GM21367 (cell line): ENCODE measurements around the gene LRPAP1.
"Not testable (repeated sequence)": the region's sequence is repeated elsewhere in the genome, so short reads cannot be mapped to it uniquely, and the experiment has no call there.

Experiments used
- ATAC-seq: cut with Tn5 transposase; IDR thresholded peaks from one replicate; pipeline ENCODE4 v1.9.1; 2021; ENCODE audit not compliant: unreplicated experiment

Gene LRPAP1

DNA sequence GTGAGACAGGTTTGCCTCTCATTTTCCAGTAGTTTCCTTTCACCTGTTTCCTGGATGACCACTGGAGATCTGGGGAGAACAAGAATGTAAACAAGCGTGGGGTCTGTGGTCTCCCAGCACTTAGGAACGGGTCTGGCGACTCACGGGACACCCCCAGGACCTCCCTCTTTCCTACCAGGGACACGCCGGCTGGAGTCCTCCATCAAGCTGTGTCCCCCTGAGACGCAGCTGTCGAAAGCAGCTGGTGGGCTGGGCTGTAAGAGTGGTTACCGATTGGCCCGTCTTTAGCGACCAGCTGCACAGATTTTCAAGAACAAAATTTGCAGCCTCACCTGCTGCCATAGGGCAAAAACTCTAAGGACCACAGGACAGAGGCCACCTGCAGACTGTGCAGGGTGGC, 11.9 kb downstream of the LRPAP1 start:
- no peak for ATAC-seq

DNA sequence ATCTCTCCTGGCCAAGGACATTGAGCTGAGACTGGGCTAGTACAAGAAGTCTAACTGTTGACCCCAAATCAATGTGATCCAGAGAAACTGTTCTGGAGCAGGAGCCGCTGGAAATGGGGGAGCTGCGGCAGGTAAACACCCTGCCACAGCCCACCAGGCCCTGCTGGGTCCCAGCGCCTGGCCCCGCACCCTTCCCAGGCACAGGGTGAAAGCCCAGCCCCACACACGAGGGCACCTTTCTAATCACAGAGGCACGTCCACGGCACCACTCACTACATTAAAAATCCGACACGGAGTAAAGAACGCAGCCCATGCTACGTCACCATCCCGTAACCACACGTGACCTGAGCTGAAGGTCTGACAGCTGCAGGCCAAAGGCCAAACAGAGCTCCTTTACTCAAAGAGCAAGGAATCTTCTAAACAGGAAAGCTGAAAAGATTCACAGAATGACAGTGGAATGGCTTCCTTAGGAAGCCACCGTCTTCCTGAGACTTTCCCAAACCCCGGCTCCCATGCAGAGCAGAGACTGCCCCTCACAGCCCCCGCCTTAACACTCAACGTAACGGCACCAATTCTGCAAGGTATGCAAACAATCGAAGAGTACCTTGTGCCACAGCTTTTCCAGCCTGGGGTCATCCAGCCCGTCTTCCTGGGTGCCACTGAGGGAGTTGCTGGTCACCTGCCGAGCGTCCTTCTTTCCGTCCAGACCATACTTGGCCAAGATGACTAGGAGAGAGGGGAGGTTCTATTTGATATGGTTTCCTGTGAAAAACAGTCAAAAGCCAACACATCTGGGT, 12.6 kb downstream of the LRPAP1 start:
- no peak for ATAC-seq

DNA sequence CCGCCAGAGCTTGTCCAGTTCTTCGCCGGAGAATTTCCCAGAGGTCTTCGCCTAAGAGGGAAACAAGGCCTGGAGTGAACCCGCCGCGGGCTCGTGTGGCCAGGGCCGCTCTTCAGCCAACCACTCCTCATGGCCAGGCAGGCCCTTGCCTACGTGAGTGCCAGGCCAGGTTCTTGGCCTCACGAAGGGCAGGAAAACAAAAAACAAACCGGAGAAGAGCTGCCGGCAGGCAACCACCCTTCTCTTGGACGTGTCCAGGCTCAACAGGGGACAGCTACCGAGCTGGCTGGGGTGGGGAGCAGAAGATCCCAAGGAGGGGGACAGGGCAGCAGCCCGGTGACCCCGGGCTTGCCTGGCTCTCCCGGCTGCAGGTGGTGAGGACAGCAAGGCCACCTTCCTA, 13.3 kb downstream of the LRPAP1 start:
- ATAC-seq = no peak

DNA sequence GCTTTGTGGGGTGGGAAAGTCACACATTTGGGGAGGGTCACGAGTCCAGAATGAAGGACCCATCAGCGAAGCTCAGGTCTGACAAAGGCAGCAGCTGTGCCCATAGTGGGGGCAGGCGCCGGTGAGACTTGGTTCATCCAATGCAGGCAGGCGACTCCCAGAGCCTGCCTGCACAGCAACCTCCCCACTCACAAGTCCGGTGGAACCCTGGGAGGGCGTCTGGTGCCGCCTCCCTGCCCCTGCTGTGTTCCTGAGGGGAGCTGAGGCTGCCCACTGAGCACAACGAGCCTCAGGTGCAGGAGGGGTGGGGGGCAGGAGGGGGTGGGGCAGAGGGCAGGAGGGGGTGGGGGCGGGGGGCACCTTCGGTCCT, 13.7 kb downstream of the LRPAP1 start:
- no peak for ATAC-seq

DNA sequence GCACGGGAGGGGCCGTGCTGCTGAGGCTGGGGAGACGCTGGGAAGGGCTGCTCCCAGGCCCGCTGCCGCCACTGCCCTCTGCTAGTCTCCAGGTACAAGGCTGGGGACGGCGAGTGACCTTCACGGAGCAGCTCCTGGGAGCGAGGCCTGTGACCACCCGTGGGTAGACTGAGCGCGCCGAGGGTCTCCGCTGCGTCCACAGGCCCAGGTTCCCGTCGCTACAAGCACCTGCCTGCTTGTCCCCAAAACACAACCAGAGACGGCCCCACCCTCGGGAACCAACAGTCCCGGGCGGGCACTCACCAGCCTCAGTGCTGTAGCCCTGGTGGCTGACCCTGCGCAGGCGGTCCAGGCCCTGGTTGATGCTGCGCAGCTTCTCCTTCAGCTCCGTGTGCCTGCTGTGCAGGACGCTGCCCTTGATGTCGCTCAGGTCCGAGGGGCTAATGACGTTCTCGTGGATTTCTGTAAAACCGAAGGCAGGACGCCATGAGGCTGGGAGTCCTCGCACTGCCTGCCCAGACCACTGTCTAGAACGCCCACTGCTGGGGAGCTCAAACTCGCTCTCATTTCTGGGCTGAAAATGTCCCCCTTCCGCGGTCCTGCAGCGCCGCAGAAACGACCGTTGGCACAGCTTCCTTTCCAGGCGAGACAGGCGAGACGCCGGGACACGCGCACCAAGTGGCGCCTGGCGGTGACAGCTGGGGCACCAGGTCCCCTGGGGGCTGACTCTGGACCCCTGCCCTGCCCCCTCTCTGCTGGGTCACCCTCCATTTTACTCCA, 14.3 kb downstream of the LRPAP1 start:
- no peak for ATAC-seq

DNA sequence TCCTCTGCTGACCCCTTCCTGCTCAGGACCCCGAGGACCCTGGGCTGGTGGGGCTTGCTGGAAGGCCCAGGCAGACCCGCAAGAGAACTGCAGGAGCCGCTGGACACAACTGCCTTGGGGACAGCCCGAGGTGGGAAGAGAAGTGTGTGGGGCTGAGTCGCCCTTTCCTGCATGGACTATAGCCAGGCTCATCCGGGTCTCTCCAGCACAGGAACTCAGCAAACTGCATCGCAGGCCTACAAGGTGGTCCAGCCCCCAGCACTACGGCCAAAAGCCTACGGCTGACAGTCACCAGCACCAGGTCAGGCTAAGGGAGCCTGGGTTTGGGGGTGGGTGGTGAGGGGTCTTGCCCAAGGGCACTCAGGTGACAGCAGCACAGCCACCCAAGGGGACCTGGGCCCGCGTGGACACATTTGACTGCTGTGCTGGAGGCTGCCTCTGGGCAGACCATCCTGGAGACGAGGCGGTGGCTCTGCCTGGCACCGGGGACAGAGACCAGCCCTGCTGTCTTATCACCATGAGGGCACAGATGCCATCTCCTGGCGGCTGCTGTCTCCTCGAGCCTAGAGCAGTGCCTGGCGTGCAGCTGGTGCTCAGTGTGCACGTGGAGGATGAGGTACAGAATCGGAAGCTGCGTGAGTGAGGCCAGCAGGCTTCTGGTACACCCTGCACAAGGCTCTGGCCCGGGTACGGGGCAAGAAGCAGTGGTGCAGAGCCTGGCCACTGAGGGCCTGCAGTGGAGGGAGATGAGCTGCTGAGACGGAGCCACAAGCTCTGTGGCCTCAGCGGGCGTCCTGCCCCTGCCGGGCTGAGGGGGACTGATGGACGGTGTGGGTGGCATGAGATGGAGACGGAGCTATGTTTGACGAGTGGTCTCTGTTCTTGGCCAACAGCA, 15.1 kb downstream of the LRPAP1 start:
- ATAC-seq = no peak

DNA sequence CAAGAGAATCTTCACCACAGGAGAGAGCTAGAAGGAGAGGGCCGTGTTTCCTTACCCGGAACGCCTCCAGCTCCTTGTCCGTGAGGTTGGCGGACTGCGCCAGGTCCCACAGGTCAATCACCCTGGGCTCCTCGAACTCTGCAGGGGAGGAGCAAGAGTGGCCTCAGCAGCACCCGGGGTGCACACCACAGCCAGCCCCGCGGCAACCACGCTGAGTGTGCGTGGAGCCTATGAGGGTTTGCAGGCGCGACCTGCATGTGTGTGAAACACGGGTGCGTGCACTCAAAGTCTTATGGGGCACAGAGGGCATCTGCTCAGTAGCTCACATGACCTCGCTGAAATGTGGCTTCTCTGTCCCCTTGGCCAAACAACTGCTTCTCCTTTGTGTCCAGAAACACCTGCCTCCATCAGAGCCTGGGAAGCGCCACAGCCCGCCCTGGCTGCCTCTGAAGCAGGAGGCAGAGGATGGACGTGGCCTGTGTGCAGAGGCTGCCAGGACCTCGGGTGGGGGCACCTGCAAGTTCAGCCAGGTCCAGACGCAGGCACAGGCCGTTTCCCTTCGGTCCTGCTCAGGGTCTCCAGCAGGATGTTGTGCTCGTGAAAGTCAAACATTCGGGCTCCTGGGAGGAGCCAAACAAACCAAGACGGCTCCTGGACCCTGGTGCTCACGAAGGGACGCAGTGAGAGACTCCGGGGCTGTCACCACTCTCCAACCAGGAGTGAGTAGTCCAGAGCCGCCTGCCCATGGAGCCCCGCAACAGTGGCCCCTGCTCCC, 16.0 kb downstream of the LRPAP1 start:
- ATAC-seq = no peak

DNA sequence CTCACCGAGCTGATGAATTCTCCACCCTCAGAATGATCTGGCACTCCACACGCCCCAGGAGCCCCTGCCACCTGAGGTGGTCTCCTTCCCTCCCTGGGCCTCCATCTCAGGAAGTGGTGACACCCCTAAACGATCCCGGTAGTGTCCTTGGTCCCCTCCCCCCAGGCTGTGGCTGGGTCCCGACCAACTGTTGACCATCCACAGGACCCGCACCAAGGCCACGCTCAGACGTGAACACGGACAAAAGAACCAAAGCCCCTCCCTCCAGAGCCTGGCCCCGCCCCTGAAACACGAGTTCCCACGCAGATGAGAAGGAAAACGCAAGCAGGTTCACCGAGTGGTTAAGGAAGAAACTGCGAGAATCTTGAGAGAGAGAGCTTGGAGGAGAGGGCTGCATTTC, 16.6 kb downstream of the LRPAP1 start:
- ATAC-seq = no peak

DNA sequence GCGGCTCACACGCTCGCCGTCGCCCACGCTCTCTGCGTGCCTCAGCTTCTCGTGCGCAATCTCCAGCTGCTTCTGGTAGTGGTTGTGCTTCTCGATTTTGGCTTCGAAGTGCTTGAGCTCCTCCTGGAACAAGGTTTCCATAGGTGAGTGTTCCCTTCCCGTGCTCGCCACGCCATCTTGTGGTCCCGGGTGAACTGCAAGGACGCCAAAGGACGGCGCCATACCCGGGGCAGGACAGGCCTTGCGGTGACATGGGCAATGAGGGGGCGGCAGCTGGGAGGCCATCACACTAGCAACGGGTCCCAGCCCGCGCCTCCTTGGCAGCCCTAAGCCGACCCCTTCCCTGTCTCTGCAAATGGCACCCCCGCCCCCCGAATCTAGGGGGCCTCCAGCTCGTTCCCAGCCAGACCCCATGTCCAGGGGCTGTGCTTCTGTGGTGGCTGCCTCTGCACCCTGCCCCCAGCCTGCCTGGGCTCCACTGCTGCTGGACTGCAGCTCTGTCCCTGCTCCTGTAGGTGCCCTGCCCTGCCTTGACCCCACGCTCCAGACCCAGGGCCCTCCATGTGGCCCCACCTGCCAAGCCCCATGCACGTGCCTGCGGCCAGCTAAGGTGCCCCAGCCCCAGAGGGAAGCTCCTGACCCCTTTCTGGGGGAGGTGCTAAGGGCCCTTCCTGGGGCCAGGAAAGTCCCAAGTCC, 17.3 kb downstream of the LRPAP1 start:
- no peak for ATAC-seq

DNA sequence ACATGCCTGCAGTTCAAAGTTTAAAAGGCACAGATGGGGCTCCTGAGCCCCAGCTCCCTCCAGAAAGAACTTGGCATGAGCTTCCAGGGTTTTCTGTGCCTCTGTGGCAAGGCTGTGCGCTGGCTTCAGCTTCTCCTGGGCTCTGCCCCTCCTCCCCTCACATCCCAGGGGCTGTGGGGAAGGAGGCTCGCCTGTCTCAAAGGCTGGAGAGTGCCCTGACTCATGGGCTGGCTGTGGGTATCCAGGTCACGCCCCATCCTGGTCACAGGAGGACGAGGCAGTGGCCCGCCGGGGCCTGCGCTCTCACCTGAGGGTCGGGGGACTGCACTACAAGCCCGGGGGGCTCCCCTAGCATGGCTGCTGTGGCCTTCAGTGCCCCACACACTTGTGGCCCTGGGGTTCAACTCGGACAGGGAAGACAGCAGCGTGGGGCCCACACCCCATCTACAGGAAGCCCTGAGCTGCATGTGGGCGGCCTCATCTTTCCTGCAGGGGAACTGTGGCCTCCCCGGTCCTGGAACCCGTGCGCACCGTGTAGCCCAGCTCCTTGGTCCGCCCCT, 17.9 kb downstream of the LRPAP1 start:
- no peak for ATAC-seq

DNA sequence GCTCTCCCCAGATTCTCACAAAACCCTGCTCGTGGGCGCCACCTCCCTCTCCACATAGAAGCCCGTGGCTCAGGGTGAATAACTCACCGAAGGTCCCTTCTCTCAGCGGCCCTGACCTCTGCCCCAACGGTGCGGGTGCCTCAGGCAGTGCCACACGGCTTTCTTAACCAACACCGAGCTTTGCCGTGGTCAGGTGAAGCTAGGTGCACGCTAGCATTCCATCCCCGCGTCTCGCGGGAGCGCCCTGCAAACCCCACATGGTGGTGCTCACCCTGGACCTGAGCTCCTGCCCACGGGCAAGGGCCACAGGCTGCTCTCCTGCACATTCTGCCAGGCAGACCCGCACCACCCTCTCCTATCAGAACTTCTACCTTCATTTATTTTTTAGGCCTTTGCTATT, 18.4 kb downstream of the LRPAP1 start:
- ATAC-seq = no peak

DNA sequence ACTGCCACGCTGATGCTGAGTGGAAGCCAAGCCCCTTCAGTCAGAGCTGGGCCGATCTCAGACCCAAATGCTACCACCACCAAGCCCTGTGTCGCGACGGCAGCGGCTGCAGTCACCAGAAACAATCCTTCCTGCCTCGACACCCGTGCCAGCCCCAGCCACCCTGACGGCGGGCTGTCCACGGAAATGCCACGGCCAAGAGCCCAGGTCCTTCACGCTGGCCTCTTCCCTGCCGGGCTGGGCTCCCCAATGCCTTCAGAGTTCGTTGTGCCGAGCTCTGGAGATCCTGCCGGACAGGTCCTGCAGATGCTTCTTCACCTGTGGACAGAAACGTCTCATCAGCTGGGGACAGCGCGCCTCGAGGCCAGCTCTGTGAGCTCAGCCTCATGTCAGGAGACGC, 19.5 kb downstream of the LRPAP1 start:
- ATAC-seq = no peak

DNA sequence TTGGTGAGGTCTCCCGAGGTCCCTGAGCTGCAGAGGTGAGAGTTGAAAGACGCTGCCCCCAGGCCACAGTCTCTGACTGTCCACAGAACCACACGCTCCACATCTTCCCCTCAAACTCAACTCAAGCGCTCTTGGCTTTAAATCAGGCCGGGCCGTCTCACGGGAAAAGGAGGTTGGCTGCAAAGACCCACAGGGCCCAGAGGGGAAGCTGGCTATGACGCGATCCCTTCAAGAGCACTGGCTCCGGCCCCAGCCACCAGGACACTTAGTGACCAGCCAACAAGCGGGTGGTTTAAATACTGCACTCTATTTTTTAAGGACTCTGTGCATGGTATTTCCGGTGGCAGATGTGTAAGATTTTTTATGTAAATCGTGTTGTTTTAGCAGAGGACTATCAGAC, 19.9 kb downstream of the LRPAP1 start:
- ATAC-seq = no peak

DNA sequence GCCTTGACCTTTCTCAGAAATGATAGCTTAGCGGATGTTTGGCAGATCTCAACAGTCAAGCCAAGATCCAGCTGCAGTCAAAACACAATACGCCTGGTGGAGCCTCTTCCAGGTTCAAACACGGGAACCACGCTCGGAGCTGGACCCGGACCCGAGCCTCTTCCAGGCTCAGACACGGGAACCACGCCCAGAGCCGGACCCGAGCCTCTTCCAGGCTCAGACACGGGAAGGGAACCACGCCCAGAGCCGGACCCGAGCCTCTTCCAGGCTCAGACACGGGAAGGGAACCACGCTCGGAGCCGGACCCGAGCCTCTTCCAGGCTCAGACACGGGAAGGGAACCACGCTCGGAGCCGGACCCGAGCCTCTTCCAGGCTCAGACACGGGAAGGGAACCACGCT, 20.6 kb downstream of the LRPAP1 start:
- not testable (repeated sequence) for ATAC-seq

DNA sequence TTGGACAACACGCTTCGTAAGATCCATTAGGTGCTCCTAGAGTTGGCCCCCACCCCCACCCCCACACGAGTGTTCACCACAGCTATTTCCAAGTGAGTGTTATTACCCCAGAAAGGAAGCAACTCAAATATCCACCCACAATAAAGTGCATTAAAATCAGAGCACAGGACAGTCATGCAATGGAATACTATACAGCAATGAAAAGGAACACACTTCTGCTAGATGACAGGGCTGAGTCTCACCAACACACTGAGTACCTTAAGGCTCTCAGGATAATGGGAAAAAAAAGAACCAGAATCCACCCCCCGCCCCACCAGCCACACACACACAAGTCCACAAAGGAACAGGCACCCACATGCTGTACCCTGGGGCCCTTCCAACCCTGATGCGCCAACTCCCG, 21.0 kb downstream of the LRPAP1 start:
- no peak for ATAC-seq

DNA sequence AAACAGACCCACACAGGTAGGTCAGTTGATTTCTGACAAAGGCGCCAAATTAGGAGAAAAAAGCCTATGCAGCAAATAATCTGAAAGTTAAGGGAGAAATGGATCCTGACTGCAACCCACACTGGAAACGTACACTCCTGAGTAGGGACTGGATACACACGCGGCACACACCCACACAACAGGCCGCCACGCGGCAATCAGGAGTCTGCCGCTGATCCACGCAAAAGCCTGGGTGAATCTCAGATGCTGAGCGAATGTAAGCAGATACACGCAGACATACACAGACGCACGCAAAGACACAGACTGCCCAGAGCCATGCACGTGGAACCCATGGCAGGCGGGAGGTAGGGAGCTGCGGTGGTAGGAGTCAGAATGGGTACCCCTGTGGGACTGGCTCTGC, 21.7 kb downstream of the LRPAP1 start:
- ATAC-seq = no peak

DNA sequence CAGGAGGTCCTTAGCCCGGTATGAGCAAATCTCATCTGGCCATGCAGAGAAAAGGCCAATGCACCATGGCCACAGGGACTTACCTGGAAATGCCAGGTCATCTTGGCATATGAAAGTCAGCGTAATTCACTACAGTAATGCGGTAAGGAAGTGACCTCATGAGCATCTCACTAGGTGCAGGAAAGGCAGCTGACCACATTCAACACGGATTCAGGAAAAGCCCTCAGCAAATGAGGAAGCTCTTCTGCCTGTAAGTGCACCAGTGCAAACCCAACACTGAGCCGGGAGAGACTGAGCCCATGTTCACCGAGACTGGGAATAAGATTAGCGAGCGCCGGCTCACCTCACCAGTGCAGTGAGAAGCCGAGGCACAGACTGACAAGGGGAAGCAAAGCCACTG, 23.7 kb downstream of the LRPAP1 start:
- ATAC-seq = no peak

DNA sequence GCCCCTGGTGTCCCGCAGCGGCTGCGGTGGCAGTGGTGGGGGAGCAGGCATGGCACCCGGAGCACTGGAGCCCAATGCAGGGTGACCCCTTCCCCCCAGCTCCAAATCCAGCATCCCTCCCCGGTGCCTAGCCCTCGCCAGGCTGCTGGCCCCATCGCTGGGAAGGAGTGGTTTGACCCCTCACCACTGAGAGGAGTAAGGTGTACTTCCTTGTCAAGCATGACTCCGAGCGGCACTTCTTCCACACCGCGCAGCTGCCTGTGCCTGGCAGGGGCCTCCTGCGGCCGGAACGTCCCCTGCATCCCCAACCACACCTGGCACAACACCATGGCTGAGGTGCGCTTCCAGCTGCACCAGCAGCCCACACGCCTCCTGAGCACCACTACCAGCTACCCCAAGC, 27.0 kb downstream of the LRPAP1 start:
- ATAC-seq = no peak

DNA sequence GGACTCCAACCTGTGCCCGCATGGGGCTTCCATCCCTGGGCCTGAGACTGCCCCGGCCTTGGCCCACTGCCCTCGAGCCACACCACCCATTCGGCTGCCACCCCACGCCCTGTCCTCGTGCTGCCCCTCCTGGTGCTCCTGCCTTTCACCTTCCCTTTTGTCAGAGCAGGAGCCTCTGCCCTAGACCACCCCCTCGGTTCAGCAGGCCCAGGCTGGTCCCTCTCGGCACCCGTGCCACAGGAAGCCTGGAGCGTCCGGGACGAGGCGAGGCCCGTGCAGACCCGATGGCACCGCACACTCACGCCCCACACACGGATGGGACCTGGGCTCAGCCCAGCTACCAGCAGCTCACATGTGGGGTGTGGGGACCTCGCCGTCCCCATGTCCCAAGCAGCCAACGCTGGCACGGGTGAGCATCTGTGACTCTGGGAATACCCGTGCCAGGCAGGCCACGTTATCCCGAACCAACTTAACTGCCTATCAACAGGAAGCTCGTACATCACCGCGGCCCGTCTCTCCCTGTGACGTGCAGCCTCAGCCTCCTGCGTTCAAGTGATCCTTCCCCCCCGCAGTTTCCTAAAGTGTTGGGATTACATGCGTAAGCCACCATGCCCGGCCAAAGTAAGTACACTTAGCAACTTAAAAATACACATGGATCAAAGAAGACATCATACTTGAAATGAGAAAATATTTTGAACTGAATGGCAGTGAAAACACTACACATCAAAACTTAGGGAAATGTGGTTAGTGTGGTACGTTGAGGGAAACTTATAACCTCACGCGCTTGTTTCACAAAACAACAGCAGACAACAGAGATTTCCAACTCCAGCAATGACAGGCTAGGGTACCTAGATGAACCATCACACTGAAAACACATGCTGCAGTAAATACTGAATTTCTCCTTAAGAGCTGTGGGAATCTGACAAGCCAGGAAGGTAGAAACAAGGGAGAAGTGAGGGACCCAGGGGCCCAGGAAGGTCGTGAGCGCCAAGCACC, 29.0 kb downstream of the LRPAP1 start:
- no peak for ATAC-seq
